BJ (cell line): ENCODE results near the gene MMP14. TPM values are rescaled to one million over a fixed set of nuclear protein-coding genes. Genes with fewer than 3 reads are reported as not detected.

Experiments
- CTCF ChIA-PET: fragments of 350-600 bp; formaldehyde crosslinking; extraction: SDS; loops from one replicate; lab custom pipeline; 2021; ENCODE audit warnings: antibody characterized with exemption, inconsistent platforms; lab: Yijun Ruan, JAX
- POLR2A ChIA-PET: fragments of 300-600 bp; sonication (Branson Sonifier 250); formaldehyde crosslinking; extraction: SDS; loops from one replicate; lab custom pipeline; 2021; ENCODE audit warnings: antibody characterized with exemption; lab: Charles Lee
- DNase-seq: peaks from one replicate; pipeline ENCODE4 v3.0.0-alpha.2; 2011; ENCODE audit warnings: low read depth
- H3K27me3 ChIP-seq: 2 replicates; pipeline ENCODE4 v1.6.0; 2011; ENCODE audit warnings: low read length; ENCODE audit not compliant: control insufficient read depth, insufficient read depth
- H3K36me3 ChIP-seq: 2 replicates; pipeline ENCODE4 v1.5.1; 2011; ENCODE audit warnings: low read length; ENCODE audit not compliant: control insufficient read depth, insufficient read depth
- H3K4me3 ChIP-seq: 2 replicates; pipeline ENCODE4 v1.5.1; 2011; ENCODE audit warnings: low read depth, mild to moderate bottlenecking, control low read depth, low read length
- CTCF ChIP-seq: IDR thresholded peaks from 2 replicates; pipeline ENCODE4 v1.5.1; 2011; ENCODE audit warnings: low read depth, mild to moderate bottlenecking, control low read depth, inconsistent platforms, low read length, moderate library complexity; ENCODE audit not compliant: insufficient read depth
- polyA plus RNA-seq: library from polyadenylated mRNA; depleted of rRNA; stranded (reverse); fragments of >200 nt; gene quantifications from 2 replicates; pipeline ENCODE4 v1.2.3, GENCODE V29; 2011

Gene MMP14
- polyA plus RNA-seq, 1 experiment: 592 TPM

DNA sequence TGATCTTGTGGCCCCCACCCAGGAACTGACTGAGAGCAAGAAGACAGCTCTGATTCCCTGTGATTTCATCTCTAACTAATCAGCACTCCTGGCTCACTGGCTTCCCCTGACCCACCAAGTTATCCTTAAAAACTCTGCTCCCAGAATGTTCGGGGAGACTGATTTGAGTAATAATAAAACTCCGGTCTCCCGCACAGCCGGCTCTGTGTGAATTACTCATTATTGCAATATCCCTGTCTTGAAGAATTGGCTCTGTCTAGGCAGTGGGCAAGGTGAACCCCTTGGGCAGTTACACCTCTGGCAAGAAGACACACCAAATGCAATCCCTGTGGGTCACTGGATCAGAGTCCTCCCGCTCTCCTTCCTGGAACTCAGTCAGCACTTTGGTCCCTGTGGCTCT lies 42.4 kb upstream of the MMP14 start:
- POLR2A ChIA-PET: no interaction called here

DNA sequence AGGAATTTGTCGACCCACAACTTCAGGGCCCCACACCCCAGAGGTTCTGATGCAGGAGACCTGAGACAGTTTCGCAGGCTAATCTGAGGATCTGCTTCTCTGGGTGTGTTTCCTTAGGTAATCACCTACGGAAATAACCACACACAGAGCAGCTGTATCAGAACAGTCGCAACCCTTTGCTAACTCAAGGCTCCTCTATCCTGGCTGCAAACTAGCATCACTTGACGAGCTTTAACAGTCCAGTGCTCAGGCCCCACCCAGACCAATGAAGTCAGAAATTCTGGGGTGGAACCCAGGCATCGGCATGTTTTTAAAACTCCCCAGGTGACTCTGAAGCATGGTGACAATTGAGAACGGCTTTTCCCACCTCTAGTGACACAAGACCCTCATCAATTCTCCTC lies 41.8 kb upstream of the MMP14 start:
- ChIA-PET CTCF (no interaction called here), POLR2A (no interaction called here)
- H3K4me3 ChIP-seq: no peak overlapping the region
- TF ChIP-seq CTCF: no peak
- peaks cover 5% of the 10 kb centered on the region for H3K27me3 ChIP-seq
- no peak for DNase-seq
- no peaks in the 10 kb centered on the region for H3K36me3 ChIP-seq

More for the DNA sequence above, 42.4 kb upstream of the MMP14 start:
- TF ChIP-seq CTCF: no peak
- no peaks in the 10 kb centered on the region for H3K36me3 ChIP-seq
- no peak for DNase-seq
- H3K27me3 ChIP-seq: peaks cover 5% of the 10 kb centered on the region
- CTCF ChIA-PET: no interaction called here
- H3K4me3 ChIP-seq: no peak overlapping the region

DNA sequence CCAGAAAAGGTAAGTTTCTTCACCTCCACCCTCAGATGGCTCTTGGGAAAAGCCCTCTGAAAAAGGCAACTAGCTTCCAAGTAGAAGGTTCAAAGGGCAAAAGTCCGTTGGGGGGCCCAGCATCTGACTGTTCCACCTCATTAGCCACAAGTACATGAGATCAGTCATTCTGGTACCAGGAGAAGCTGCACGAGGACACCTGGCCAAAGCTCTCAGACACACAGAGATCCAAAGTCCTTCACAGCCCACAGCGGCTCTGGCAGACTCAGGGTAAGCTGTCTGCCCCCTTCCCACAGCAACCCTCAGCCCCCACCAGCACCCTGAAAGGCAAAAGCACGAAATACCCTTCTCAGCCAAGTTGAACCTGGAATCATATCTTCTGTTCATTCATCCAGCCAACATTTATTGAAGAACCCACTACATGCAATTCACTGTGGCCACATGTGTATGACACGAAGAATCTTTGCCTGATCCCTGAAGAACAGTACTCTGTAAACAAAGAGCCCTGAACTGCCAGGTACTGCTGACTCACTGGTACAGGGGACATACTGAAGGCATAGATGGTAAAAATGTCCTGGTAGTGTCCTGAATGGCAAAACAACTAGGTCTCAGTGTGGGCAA lies 40.2 kb upstream of the MMP14 start:
- no peaks in the 10 kb centered on the region for H3K36me3 ChIP-seq
- peaks cover 5% of the 10 kb centered on the region for H3K27me3 ChIP-seq
- no peak overlapping the region for H3K4me3 ChIP-seq
- CTCF ChIA-PET: no interaction called here
- TF ChIP-seq CTCF: no peak
- DNase-seq: no peak
- POLR2A ChIA-PET: no interaction called here

GRCh38 chr14:22797017-22797917 lies 39.1 kb upstream of the MMP14 start:
- Histone ChIP-seq H3K27me3 (peaks cover 5% of the 10 kb centered on the region), H3K4me3 (no peak overlapping the region), H3K36me3 (no peaks in the 10 kb centered on the region)
- DNase-seq: no peak
- ChIA-PET CTCF (no interaction called here), POLR2A (no interaction called here)
- no peak for TF ChIP-seq CTCF

GRCh38 chr14:22798528-22798927 lies 37.9 kb upstream of the MMP14 start:
- no peak for DNase-seq
- ChIA-PET CTCF (interaction anchor here (1.1 kb wide), 1 partner anchor 9 kb away, joined by 3 read pairs; no protein-coding TSS in a partner anchor), POLR2A (interaction anchor here (0.6 kb wide), 1 partner anchor 53 kb away, joined by 3 read pairs; no protein-coding TSS in a partner anchor)
- no peak overlapping the region for H3K4me3 ChIP-seq
- TF ChIP-seq CTCF: no peak
- H3K36me3 ChIP-seq: no peaks in the 10 kb centered on the region
- peaks cover 6% of the 10 kb centered on the region for H3K27me3 ChIP-seq
